WI38 (cell line): Measurements from ENCODE around the gene HSPA1L.

ENCODE experiments used
- H3K4me3 ChIP-seq: 2 replicates; pipeline ENCODE4 v1.5.1; 2011; ENCODE audit warnings: low read depth, mild to moderate bottlenecking, control low read depth, low read length
- CTCF ChIP-seq: IDR thresholded peaks from 2 replicates; pipeline ENCODE4 v1.5.1; 2012; ENCODE audit warnings: low read depth, mild to moderate bottlenecking, control low read depth, low read length

The HSPA1L gene

GRCh38 chr6:31761343-31761742, 53.7 kb downstream of the HSPA1L start:
- TF ChIP-seq CTCF, result no peak
- H3K4me3 ChIP-seq, result no peak overlapping the region

- no peak overlapping the region for H3K4me3 ChIP-seq
- no peak for TF ChIP-seq CTCF
Observed at GRCh38 chr6:31760790-31761189, 54.3 kb downstream of the HSPA1L start.
